Fibroblast of mammary gland (primary cell): Measurements from ENCODE around the gene KCTD11.

Experiments used
- DNase-seq: peaks from one replicate; pipeline ENCODE4 v3.0.0-alpha.2; 2010; ENCODE audit warnings: low read depth
- H3K4me3 ChIP-seq: 2 replicates; pipeline ENCODE4 v1.5.1; 2011; ENCODE audit warnings: low read depth, mild to moderate bottlenecking, low read length, moderate library complexity; ENCODE audit not compliant: control insufficient read depth
- CTCF ChIP-seq: conservative IDR thresholded peaks from 2 replicates; pipeline ENCODE4 v1.5.1; 2011; ENCODE audit warnings: low read depth, low read length, inconsistent platforms; ENCODE audit not compliant: control insufficient read depth, insufficient read depth

KCTD11 gene

GRCh38 chr17:7346761-7347614 lies 5.0 kb upstream of the KCTD11 start:
- no peak for DNase-seq
- H3K4me3 ChIP-seq: no peak overlapping the region
- TF ChIP-seq CTCF: no peak

GRCh38 chr17:7347630-7348477 lies 4.1 kb upstream of the KCTD11 start:
- no peak overlapping the region for H3K4me3 ChIP-seq
- DNase-seq: peak; percentile 40
- TF ChIP-seq CTCF: no peak

GRCh38 chr17:7348478-7349242 lies 3.3 kb upstream of the KCTD11 start:
- no peak for TF ChIP-seq CTCF
- no peak overlapping the region for H3K4me3 ChIP-seq
- DNase-seq: peak; percentile 93

- peak; percentile 43 for TF ChIP-seq CTCF
- no peak for DNase-seq
- H3K4me3 ChIP-seq: peak overlapping the region; percentile 71
These were observed 534 bp downstream of the KCTD11 start for GRCh38 chr17:7352503-7352889.

- no peak for DNase-seq
- H3K4me3 ChIP-seq: peak overlapping the region; percentile 71
- TF ChIP-seq CTCF: no peak
These were observed 1.1 kb downstream of the KCTD11 start for GRCh38 chr17:7352910-7353635.
